Fibroblast of pulmonary artery (primary cell): ENCODE results near the gene CBFA2T3.

Source experiments
- DNase-seq: peaks from one replicate; pipeline ENCODE4 v3.0.0-alpha.2; 2010; ENCODE audit warnings: low read depth
- H3K4me3 ChIP-seq: replicated peaks from 2 replicates; pipeline ENCODE4 v1.5.1; 2011; ENCODE audit warnings: low read depth, mild to moderate bottlenecking, control low read depth, low read length, moderate library complexity
- CTCF ChIP-seq: IDR thresholded peaks from 2 replicates; pipeline ENCODE4 v1.5.1; 2011; ENCODE audit warnings: mild to moderate bottlenecking, control low read depth, low read length, inconsistent platforms; ENCODE audit errors: missing control alignments

Gene CBFA2T3

GRCh38 chr16:88831838-88832237 lies 145.2 kb downstream of the CBFA2T3 start:
- H3K4me3 ChIP-seq, result no peak overlapping the region
- TF ChIP-seq CTCF, result no peak
- no peak for DNase-seq

GRCh38 chr16:88830783-88831182 lies 146.2 kb downstream of the CBFA2T3 start:
- DNase-seq, result no peak
- no peak for TF ChIP-seq CTCF
- no peak overlapping the region for H3K4me3 ChIP-seq

DNA sequence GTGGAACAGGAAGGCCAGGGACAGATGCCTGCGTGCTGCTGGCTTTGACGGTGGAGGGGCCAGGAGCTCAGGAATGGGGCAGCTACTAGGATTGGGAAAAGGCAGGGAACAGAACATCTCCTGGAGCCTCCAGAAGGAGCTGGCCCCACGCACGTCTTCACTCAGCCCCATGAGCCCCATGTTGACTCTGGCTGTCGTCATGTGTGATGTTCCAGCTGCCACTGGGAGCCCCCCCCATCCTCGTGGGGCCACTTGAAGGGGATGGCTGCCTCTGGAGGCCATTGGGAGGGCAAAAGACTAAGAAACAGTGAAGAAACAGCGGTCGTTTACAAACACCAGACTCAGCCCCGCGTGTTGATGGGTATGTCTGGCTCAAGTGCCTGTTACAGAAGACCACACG lies 146.7 kb downstream of the CBFA2T3 start:
- DNase-seq, result no peak
- no peak for TF ChIP-seq CTCF
- no peak overlapping the region for H3K4me3 ChIP-seq

DNA sequence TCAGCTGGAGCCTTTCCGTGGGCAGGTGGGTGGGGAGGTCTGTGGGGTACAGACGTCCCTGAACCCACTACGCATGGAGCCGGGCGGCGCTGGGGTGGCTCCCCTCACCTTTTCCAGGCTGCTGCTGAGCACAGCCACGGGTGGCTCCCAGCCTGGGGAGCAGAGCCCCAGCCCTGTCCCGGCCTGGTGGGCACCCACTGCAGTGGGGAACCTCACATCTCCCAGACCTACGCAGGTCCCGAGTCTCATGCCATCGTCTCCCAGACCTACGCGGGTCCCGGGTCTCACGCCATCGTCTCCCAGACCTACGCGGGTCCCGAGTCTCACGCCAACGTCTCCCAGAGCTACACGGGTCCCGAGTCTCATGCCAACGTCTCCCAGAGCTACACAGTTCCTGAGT lies 148.3 kb downstream of the CBFA2T3 start:
- TF ChIP-seq CTCF, result no peak
- no peak for DNase-seq
- no peak overlapping the region for H3K4me3 ChIP-seq

DNA sequence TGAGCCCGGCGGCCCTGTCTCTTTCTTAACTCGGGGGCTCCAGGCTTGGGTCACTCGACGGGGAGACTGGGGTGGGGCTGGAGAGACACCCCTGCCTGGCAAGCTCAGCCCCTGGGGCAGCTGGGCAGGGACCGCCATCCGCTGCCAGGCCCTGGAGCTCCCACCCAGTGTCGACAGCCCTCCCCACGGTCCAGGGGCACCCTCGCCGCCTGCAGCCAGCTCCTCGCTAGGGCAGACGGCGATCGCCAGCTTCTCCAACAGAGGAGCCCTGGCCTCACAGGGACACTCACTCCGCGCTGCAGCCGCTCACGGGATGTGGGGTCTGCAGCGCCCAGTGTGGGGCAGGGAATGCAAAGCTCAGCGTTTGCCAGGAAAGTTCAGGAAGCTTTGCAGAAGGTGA lies 149.3 kb downstream of the CBFA2T3 start:
- no peak overlapping the region for H3K4me3 ChIP-seq
- DNase-seq, result no peak
- TF ChIP-seq CTCF, result no peak

GRCh38 chr16:88826070-88826840 lies 150.8 kb downstream of the CBFA2T3 start:
- no peak overlapping the region for H3K4me3 ChIP-seq
- DNase-seq, result no peak
- no peak for TF ChIP-seq CTCF

GRCh38 chr16:88825146-88825545 lies 151.9 kb downstream of the CBFA2T3 start:
- TF ChIP-seq CTCF, result no peak
- DNase-seq, result no peak
- no peak overlapping the region for H3K4me3 ChIP-seq
